IPS DF 6.9 (cell line): ENCODE data around the gene HCK.

Experiments
- DNase-seq: peaks from one replicate; pipeline ENCODE4 v3.0.0-alpha.2; 2013; ENCODE audit warnings: low read depth, low spot score
- H3K27ac ChIP-seq: one replicate; pipeline ENCODE4 v1.5.1; 2013; ENCODE audit warnings: low read length, control low read depth
- H3K27me3 ChIP-seq: 2 replicates; pipeline ENCODE4 v1.6.1; 2013; ENCODE audit warnings: mild to moderate bottlenecking, low read length; ENCODE audit not compliant: control insufficient read depth, insufficient read depth
- H3K36me3 ChIP-seq: 2 replicates; pipeline ENCODE4 v1.6.1; 2013; ENCODE audit warnings: low read length; ENCODE audit not compliant: control insufficient read depth, insufficient read depth
- H3K4me1 ChIP-seq: 2 replicates; pipeline ENCODE4 v1.6.1; 2013; ENCODE audit warnings: low read length; ENCODE audit not compliant: control insufficient read depth, insufficient read depth
- H3K4me3 ChIP-seq: 2 replicates; pipeline ENCODE4 v1.5.1; 2013; ENCODE audit warnings: mild to moderate bottlenecking, low read length
- H3K9me3 ChIP-seq: 2 replicates; pipeline ENCODE4 v1.6.1; 2013; ENCODE audit warnings: low read length, inconsistent platforms; ENCODE audit not compliant: control insufficient read depth, insufficient read depth
- WGBS: extraction: QIAGEN DNeasy Blood & Tissue Kit; methylation state at CpG from one replicate; pipeline ENCODE4 v1.1.7; 2013; ENCODE audit warnings: mixed read lengths, missing lambda C conversion rate; ENCODE audit not compliant: insufficient read length, insufficient coverage; 5-methylcytosine and 5-hydroxymethylcytosine counted together

The HCK gene

GRCh38 chr20:32052090-32052777, at the start of gene HCK:
HCK (plus strand) TSS chr20:32052242.
- WGBS: no CpG with 5 or more reads among the region's 58 CpGs
- Histone ChIP-seq H3K36me3 (no peaks in the 10 kb centered on the region), H3K27ac (no peak within 1 kb of the TSS), H3K4me3 (peak within 1 kb of the TSS; percentile 36; the same call in 1 of the 2 replicates), H3K9me3 (no peaks in the 10 kb centered on the region), H3K27me3 (peaks cover 18% of the 10 kb centered on the region), H3K4me1 (peaks cover 6% of the 10 kb centered on the region)
- DNase-seq: no peak

GRCh38 chr20:32003325-32003724, 48.7 kb upstream of the HCK start:
- H3K27me3 ChIP-seq: no peaks in the 10 kb centered on the region
- no peaks in the 10 kb centered on the region for H3K9me3 ChIP-seq
- DNase-seq: no peak
- H3K4me3 ChIP-seq: no peak overlapping the region
- H3K4me1 ChIP-seq: peaks cover 6% of the 10 kb centered on the region; the same call in 1 of the 2 replicates
- no peak overlapping the region for H3K27ac ChIP-seq
- no CpG with 5 or more reads among the region's 2 CpGs for WGBS
- no peaks in the 10 kb centered on the region for H3K36me3 ChIP-seq

- no peak for DNase-seq
- H3K27ac ChIP-seq: no peak overlapping the region
Measured at GRCh38 chr20:32004963-32005362, 47.1 kb upstream of the HCK start.

GRCh38 chr20:32006053-32006452, 46.0 kb upstream of the HCK start:
- DNase-seq: no peak
- Histone ChIP-seq H3K9me3 (no peaks in the 10 kb centered on the region), H3K36me3 (no peaks in the 10 kb centered on the region), H3K4me3 (no peak overlapping the region), H3K4me1 (peaks cover 6% of the 10 kb centered on the region; the same call in 1 of the 2 replicates), H3K27me3 (no peaks in the 10 kb centered on the region), H3K27ac (no peak overlapping the region)
- no CpG with 5 or more reads among the region's 5 CpGs for WGBS

More at GRCh38 chr20:32004963-32005362, 47.1 kb upstream of the HCK start:
- peaks cover 6% of the 10 kb centered on the region; the same call in 1 of the 2 replicates for H3K4me1 ChIP-seq
- H3K9me3 ChIP-seq: no peaks in the 10 kb centered on the region
- no peaks in the 10 kb centered on the region for H3K36me3 ChIP-seq
- no peak overlapping the region for H3K4me3 ChIP-seq
- no peaks in the 10 kb centered on the region for H3K27me3 ChIP-seq

- Histone ChIP-seq H3K4me1 (peaks cover 6% of the 10 kb centered on the region; the same call in 1 of the 2 replicates), H3K27me3 (no peaks in the 10 kb centered on the region), H3K27ac (no peak overlapping the region)
Measured at GRCh38 chr20:32006841-32007786, 44.9 kb upstream of the HCK start.

GRCh38 chr20:32007787-32008616, 44.0 kb upstream of the HCK start:
- no peaks in the 10 kb centered on the region for H3K36me3 ChIP-seq
- peak; percentile 31 for DNase-seq
- H3K27ac ChIP-seq: no peak overlapping the region
- no CpG with 5 or more reads among the region's 10 CpGs for WGBS
- peaks cover 6% of the 10 kb centered on the region; the same call in 1 of the 2 replicates for H3K4me1 ChIP-seq
- H3K27me3 ChIP-seq: no peaks in the 10 kb centered on the region
- H3K4me3 ChIP-seq: no peak overlapping the region
- H3K9me3 ChIP-seq: no peaks in the 10 kb centered on the region

More at GRCh38 chr20:32006841-32007786, 44.9 kb upstream of the HCK start:
- no peak overlapping the region for H3K4me3 ChIP-seq
- WGBS: no CpG with 5 or more reads among the region's 8 CpGs
- no peak for DNase-seq
- no peaks in the 10 kb centered on the region for H3K9me3 ChIP-seq
- no peaks in the 10 kb centered on the region for H3K36me3 ChIP-seq

- no peaks in the 10 kb centered on the region for H3K27me3 ChIP-seq
- no peaks in the 10 kb centered on the region for H3K9me3 ChIP-seq
- no peaks in the 10 kb centered on the region for H3K36me3 ChIP-seq
- peaks cover 6% of the 10 kb centered on the region; the same call in 1 of the 2 replicates for H3K4me1 ChIP-seq
- no peak overlapping the region for H3K4me3 ChIP-seq
- WGBS: no CpG with 5 or more reads among the region's 7 CpGs
- DNase-seq: no peak
- no peak overlapping the region for H3K27ac ChIP-seq
Measured at GRCh38 chr20:32009564-32009963, 42.5 kb upstream of the HCK start.

- Histone ChIP-seq H3K4me1 (peaks cover 6% of the 10 kb centered on the region), H3K9me3 (no peaks in the 10 kb centered on the region), H3K27ac (no peak within 1 kb of the TSS), H3K4me3 (no peak within 1 kb of the TSS), H3K36me3 (no peaks in the 10 kb centered on the region), H3K27me3 (no peaks in the 10 kb centered on the region)
- DNase-seq: no peak
- WGBS: no CpG with 5 or more reads among the region's 2 CpGs
Measured at GRCh38 chr20:32010101-32010500, 41.9 kb upstream of the HCK start, which contains the start of gene CCM2L. CCM2L (plus strand) TSS chr20:32010438; CDS start chr20:32010455, 17 bp downstream.

- DNase-seq: no peak
- no CpG with 5 or more reads among the region's 8 CpGs for WGBS
- no peaks in the 10 kb centered on the region for H3K36me3 ChIP-seq
- H3K4me1 ChIP-seq: peaks cover 6% of the 10 kb centered on the region
- no peak overlapping the region for H3K27ac ChIP-seq
- H3K4me3 ChIP-seq: no peak overlapping the region
- H3K9me3 ChIP-seq: no peaks in the 10 kb centered on the region
- no peaks in the 10 kb centered on the region for H3K27me3 ChIP-seq
Measured at GRCh38 chr20:32010666-32011065, 41.4 kb upstream of the HCK start.
